Germinal center (tissue), 1 donor: ENCODE data around the gene CEP350.
"Not testable (repeated sequence)": the region's sequence is repeated elsewhere in the genome, so short reads cannot be mapped to it uniquely, and the experiment has no call there.

Source experiments
- DNase-seq: peaks from one replicate; pipeline ENCODE4 v3.0.0; 2012; ENCODE audit warnings: mixed read lengths, low spot score

CEP350 gene

GRCh38 chr1:179939941-179940340 lies 14.7 kb upstream of the CEP350 start:
- no peak for DNase-seq

- no peak for DNase-seq
These were observed 13.2 kb upstream of the CEP350 start for GRCh38 chr1:179941454-179941853.

- no peak for DNase-seq
These were observed 4.0 kb upstream of the CEP350 start for GRCh38 chr1:179950651-179951050.

GRCh38 chr1:179951383-179952144 lies 3.0 kb upstream of the CEP350 start:
- no peak for DNase-seq

GRCh38 chr1:179952186-179952585 lies 2.4 kb upstream of the CEP350 start:
- DNase-seq, result no peak

GRCh38 chr1:179953974-179954492 lies 577 bp upstream of the CEP350 start:
- no peak for DNase-seq

- DNase-seq, result no peak
These were observed 674 bp downstream of the CEP350 start for GRCh38 chr1:179955287-179955680.

GRCh38 chr1:179955731-179956130 lies 1.1 kb downstream of the CEP350 start:
- no peak for DNase-seq

GRCh38 chr1:179958359-179958758 lies 3.7 kb downstream of the CEP350 start:
- no peak for DNase-seq

GRCh38 chr1:179962168-179962567 lies 7.6 kb downstream of the CEP350 start:
- not testable (repeated sequence) for DNase-seq

GRCh38 chr1:179966551-179966950 lies 11.9 kb downstream of the CEP350 start:
- no peak for DNase-seq

- DNase-seq, result no peak
These were observed 13.8 kb downstream of the CEP350 start for GRCh38 chr1:179968284-179968993.

- DNase-seq, result no peak
These were observed 14.6 kb downstream of the CEP350 start for GRCh38 chr1:179968994-179969919.

GRCh38 chr1:179969962-179970361 lies 15.4 kb downstream of the CEP350 start:
- DNase-seq, result no peak

- DNase-seq, result no peak
These were observed 17.2 kb downstream of the CEP350 start for GRCh38 chr1:179971563-179972496.

GRCh38 chr1:179973198-179974110 lies 18.8 kb downstream of the CEP350 start:
- no peak for DNase-seq

GRCh38 chr1:179976970-179977651 lies 22.5 kb downstream of the CEP350 start:
- DNase-seq, result no peak

GRCh38 chr1:179978199-179979079 lies 23.8 kb downstream of the CEP350 start:
- DNase-seq, result no peak
